Astrocyte (in vitro differentiated cells and primary cell): ENCODE data around the gene PRKG1.

Experiments used
- CTCF ChIP-seq: IDR thresholded peaks from 2 replicates; pipeline ENCODE4 v1.5.1; 2011; ENCODE audit warnings: low read depth, mild to moderate bottlenecking, inconsistent platforms, low read length, moderate library complexity; ENCODE audit not compliant: insufficient read depth
- EZH2 ChIP-seq: IDR thresholded peaks from 2 replicates; pipeline ENCODE4 v1.6.1; 2012; ENCODE audit warnings: mild to moderate bottlenecking, low read length, inconsistent platforms; ENCODE audit not compliant: insufficient read depth

- TF ChIP-seq CTCF (no peak), EZH2 (no peak)
These were observed 835.9 kb downstream of the PRKG1 start for GRCh38 chr10:51910189-51910588.
